HG03066 (cell line): ENCODE measurements around the gene UNC5CL.
"Not testable (repeated sequence)": the region's sequence is repeated elsewhere in the genome, so short reads cannot be mapped to it uniquely, and the experiment has no call there.

ENCODE experiments used
- ATAC-seq: cut with Tn5 transposase; IDR thresholded peaks from one replicate; pipeline ENCODE4 v1.9.1; 2021; ENCODE audit warnings: low read depth; ENCODE audit not compliant: unreplicated experiment

Gene UNC5CL

DNA sequence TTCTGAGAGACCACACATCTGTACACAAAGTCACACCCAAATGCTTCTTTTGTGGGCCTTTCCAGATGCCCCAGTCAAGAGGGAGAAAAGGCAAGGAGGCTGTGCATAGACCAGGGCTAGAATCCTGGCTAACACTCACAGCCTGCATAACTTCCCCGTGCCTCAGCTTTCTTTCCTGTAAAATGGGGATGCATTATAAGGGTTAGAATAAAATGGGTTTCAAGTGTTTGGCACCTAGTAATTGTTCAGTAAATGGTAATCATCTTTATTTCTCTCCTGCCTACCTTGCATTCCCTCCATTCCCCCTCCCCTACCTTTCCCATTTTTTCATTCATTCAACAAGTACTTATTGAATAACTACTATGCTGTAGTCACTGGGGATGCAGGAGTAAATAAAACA lies 29.4 kb downstream of the UNC5CL start:
- ATAC-seq = no peak

DNA sequence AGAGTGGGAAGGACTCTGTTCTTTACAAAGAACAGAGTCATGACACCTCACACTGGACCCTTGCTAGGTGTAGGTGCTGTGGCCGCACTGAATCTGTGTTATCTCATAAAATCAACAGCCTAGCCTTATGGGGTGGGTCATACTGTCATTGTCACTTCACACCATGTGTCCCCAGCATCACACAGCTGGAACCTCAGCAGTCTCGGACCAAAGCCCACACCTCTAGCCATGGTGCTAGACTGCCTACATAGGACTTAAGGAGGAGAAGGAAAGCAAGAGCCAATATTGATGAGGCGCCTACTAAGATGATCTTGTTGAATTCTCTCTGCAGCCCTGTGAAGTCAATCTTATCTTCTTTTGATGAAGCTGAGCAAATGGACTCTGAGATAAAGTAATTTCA lies 31.0 kb downstream of the UNC5CL start:
- no peak for ATAC-seq

DNA sequence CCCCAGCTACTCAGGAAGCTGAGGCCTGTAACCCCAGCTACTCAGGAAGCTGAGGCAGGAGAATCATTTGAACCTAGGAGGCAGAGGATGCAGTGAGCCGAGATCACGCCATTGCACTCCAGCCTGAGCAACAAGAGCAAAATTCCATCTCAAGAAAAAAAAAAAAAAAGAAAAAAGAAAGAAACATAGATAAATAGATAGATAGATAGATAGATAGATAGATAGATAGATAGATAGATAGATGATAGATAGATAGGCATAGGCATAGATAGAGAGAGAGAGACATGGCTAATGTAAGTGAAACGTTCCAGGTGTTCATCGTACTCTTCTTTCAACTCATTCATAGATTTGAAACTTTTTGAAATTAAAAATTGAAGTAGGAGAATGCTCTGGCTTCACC lies 32.0 kb downstream of the UNC5CL start:
- ATAC-seq = not testable (repeated sequence)

DNA sequence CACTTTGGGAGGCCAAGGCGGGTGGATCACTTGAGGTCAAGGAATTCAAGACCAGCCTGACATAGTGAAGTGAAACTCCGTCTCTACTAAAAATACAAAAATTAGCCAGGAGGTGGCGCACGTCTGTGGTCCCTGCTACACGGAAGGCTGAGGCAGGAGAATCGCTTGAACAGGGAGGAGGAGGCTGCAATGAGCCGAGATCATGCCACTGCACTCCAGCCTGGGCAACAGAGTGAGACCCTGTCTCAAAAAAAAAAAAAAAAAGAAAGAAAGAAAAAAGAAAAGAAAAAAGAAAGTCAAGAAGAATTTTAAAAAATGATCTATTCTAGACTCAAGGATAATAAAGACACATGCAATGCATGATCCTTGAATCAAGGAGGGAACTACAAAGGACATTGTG lies 32.8 kb downstream of the UNC5CL start:
- ATAC-seq = not testable (repeated sequence)

DNA sequence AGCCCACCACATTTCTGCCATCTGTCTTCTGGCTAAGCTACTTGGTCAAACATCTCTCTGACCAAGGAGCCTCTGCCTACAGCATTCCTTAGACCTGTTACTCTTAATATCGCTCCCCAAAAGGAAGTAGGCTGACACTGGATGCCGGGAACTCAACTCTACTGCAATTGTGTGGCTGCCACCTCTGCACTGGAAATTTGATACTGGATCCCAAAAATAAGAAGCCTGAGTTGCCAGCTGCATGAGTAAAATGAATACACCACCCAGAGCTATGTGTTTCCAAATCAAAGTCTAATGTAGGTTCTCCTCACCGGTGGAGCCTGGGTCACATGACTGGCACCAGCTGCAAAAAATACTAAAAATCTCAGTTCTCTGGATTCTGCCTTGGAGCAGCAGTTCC lies 36.9 kb downstream of the UNC5CL start:
- ATAC-seq = no peak

DNA sequence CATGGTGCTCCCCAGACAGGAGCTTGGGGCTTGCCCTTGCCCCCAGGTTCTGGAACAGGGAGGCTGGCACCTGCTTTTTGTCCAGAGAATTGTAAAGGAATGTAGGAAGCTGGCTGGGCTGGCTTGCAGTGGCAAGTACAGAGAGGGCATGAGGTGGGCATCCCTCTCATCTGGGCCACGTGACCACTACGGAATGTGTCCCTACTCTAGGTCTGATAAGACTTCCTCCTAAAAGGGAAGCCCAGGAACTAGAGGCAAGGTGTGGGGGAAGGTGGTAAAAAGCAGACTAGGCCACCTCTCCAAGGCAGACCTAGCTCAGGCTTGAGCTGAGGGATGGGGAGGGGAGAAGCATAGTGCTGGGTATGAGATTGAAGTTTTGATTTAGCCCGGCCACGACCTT lies 38.8 kb downstream of the UNC5CL start:
- ATAC-seq = no peak

DNA sequence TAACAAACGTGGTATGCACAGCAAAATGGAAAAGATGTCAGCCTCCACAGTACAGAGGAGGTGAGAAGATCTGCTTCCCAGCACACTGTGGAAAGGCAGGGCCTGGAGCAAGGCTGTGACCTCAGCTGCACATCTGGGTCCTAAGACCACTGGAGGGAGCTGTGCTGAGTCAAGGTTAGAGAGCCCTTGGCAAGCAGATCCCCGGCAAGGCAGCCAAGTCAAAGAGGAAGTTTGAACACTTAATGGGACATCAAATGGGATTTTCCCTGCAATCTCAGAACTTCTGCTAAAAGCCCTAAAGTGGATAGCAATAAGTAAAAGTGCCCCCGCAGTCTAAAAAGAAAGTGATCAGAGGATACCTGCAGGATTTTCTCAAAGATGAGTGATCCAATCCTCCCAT lies 39.5 kb downstream of the UNC5CL start:
- no peak for ATAC-seq

DNA sequence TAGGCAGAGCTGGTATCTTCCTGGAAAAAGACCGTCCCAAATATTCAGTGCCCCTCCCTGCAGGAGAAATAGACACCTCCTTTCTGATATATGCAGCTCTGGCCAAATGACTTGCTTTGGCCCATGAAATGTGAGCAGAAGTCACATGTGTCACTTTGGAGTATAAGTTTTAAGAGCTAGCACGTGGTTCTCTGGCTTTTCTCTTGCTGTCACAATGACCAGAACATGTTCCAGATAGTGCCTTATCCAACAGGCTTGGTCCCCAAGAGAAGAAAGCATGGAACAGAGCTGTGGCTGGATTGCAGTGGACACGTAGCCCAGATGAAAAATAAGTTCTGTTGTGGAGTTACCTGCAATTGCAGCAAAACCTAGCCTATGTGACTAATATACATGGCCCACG lies 40.4 kb downstream of the UNC5CL start:
- ATAC-seq = no peak

DNA sequence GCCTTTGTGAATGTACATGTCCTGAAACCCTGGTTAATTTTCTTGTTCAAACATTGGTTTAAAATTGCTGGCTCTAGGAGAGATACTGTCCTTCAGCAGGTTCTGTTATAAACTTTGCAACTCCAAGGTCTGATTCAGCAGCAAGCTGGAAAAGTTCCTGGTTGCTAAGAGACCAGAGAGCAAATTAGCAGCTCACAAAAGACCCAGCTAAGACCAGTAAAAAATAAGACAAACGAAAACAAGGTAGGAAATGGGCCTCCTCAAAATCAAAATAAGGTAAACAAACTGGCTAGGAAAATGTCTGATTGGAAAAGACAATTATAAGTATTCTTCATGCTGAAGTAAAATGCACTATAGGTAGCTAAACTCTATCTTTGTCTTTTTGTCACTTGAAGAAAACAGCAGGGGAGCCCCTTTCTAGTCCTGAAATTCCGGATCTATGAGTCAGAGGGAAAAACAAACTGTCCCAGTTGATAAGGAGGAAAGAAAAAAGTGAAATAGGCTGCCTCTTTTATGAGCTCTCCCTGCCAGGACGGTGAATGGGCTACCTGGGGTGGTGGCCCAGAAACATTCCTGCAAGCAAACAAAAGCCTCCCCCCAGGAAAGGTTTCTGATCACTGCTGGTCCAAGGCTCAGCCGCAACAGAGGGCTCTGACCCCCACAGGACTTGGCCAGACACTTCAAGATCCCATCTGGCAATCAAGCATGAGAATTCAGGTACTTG lies 41.6 kb downstream of the UNC5CL start:
- ATAC-seq = no peak

DNA sequence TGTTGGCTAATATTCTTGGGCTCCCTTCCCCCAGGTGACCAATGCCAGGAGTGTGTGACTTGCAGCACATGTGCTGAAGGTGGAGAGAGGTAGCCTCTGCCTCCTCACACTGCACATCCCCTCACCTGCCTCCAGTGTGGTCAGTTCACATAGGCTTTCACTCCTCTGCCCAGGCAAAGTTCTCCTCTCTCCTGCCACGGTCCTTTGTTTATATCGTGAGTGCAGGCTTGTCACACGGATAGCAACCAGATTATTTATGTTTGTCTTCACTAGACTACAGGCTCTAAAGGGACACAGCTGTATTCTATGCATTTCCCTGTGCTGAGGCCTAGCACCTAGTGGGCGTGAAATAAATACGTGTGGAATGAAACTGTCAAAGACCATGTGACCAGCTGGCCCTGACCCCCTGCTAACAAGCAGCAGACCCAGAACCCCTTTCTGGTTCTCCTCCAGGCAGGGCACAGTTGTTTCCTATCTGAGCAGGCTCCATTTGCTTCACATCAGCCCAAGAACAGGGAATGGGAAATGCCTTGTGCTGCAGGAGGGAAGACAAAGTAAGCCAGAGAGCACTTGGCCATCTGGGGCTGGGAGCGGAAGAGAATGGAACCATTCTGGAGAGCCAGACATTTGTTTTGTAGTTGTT lies 42.3 kb downstream of the UNC5CL start:
- no peak for ATAC-seq

DNA sequence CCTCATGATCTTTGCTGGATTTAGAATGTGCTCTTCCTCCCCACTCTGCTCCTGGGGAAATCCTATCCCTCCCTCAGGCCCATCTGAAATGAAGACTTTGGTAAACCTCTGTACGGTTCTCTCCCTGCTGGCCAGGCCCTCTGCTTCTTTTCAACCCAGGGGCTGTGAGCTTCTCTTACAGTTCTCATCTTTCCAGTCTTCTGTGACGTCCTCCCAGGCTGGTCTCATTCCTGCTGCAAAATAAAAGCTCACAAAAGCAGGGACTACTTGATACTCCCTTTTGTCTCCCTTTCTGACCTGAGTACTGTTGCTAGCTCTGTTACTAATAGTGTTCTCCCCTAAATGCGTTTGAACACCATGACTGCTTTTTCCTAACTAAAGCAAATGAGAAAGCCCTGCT lies 46.3 kb downstream of the UNC5CL start:
- no peak for ATAC-seq

DNA sequence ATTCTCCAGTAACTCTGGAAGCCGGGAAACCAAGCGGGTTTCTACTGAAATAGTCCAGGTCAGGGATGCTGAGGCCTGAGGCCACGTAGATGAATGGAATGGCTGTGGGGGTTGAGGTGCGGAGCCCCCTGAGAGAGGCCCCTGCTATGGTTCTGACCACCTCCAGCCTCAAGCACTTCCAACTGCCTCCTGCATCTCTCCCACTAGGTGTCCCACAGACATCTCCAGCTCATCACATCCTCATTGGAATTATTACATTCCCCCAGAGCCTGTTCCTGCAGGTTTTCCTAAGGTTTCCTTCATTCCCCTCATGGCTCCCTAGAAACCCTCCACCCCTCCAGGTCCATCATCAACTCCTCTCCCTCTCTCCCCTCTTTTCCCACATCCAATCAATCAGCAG lies 48.7 kb downstream of the UNC5CL start:
- ATAC-seq = no peak

DNA sequence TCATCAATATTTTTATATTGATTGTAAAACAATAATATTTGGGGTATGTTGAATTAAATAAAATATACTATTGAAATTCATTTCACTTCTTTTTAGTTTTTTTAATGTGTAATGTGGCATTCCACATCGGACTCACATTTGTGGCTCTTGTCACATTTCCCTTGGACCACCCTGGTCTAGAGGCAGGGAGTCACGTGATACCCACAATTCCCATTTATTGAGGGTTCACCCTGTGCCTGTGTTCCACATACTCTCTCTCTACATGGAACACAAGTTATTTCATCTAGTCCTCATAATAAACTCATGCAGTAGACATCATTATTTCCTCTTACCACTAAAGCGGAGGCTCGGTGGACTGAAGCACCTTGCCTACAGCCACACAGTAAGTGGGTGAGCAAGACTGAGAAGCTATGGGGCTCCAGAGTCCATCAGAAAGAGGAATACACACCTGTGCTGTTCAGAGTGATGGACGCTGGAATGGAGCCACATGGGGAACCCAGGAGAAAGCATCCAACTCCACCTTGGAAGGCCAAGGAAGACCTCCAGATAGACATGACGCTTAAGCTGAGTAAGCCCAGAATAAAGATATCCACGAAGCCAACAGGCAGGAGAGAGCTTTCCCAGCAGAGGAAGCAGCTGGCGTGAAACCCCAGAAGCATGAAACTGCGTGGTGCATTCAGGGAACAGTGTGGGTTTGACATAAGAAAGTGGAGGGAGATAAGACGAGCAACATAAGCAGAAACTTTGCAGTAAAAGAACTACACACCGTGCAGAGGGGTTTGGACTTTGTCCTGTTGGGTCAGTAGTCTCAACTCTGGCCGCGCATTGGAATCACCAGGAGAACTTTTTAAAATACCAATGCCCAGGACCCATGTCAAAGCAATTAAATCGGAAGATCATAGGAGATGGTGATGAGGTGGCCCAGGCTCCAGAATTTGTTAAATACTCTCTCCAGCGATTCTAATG lies 49.5 kb downstream of the UNC5CL start:
- ATAC-seq = no peak

DNA sequence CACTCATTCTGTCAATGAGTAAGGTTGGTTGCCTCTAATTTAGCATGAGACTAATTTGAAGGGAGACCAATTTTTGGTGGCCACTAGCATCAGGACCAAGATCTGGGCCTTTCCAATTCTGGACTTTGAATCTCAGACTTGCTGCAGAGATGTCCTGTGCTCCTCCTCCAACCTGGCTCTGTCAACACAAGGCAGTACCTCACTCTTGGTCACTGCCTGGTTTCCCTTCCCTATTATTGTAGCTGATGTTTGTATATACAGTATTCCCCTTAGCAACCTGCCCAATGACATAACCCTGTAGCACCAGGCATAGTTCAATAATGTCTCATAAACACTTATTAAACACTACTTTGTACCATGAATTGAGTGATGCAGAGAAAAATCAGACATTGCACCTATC lies 50.4 kb downstream of the UNC5CL start:
- ATAC-seq = no peak

DNA sequence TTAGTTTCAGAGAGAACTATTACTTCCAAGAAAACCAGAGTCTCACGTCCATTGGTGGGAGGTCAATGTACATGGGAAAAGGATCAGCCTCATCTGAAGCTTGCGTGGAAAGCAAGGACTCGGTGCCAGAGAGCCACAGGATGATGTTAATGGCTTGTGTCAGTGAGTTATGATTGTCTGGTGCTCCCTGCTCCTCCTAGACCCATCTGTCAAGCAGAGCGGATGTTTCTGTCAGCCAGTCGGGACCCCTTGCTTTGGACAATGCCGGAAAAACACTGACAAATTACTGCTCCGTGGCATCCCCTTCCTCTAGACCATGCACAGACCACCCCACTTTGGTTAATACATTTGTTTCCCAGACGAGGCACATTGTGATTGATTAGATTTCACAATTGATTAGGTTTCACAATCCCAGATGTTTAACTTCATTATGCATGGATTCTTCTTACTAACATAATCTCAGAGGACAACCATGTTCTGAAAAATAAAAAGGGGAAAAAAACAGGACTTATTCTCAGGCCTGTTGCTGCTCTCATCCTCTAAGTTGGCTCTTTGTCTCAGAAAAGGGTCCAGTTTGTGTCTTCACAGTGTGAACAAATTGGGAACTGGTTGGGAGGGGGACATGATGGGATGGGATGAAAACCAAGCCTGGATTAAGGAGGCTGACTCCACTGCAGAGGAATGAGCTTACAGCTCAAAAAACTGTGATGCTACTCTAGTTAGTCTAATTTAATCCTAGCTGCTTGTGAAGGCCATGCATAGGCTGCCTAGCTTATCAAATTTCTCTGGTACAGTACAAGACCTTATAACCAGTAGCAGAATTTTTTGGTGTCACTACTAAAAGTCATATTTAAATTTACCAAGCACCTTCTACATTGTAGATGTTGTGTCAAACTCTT lies 51.9 kb downstream of the UNC5CL start:
- ATAC-seq = no peak

DNA sequence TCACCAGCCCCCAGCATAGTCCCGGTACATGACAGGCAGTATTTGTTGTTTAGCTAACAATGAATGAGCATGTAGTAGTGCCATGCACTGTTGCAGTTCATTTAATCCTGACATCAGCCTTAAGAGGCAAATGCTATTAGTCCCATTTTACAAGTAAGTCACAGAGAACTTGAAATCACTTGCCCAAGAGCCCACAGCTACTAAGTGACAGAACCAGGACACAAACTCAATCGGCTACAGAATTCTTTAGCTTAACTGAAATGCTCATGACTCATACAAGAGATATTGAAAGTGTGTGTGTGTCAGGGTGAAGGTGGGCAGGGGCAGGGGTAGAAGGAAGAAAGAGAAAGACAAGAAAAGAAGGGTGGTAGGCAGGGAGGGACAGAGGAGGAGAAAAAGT lies 52.7 kb downstream of the UNC5CL start:
- no peak for ATAC-seq

DNA sequence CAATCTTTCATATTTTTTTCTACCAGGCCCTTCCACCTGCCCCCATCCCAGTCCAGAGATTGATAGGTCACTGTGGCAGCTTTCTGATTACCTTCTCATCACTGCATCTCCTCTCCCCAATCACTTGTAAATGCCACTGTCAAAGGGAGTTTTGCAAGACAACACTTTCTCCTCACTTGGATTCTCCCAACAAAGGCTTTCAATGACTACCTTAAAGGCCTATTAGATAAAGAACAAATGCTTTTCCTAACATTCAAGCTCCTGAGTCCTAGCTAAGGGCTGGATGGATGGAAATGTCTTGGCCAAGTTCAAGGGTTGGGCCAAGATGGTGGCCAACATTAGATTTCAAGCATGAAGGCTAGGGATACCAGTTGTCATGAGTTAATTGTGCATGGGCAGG lies 55.3 kb downstream of the UNC5CL start:
- ATAC-seq = no peak

DNA sequence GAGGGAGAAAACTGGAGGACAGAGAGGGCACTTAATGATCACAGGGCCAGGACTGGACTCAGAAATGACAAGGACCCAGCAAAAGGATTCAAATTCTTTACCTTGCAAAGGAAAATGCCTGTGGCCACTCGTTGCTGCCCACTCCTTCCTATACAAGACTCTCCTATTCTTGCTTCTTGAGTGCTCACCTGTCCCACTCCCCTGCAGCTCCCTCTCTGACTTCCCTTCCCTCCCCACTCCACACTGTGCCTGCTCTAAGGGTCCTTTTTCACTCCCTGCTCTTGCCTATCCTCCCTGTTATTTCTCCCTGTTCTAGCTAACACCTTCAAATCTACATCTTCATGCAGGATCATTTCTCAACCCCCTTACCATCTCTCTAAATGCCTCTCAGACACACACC lies 56.1 kb downstream of the UNC5CL start:
- no peak for ATAC-seq

DNA sequence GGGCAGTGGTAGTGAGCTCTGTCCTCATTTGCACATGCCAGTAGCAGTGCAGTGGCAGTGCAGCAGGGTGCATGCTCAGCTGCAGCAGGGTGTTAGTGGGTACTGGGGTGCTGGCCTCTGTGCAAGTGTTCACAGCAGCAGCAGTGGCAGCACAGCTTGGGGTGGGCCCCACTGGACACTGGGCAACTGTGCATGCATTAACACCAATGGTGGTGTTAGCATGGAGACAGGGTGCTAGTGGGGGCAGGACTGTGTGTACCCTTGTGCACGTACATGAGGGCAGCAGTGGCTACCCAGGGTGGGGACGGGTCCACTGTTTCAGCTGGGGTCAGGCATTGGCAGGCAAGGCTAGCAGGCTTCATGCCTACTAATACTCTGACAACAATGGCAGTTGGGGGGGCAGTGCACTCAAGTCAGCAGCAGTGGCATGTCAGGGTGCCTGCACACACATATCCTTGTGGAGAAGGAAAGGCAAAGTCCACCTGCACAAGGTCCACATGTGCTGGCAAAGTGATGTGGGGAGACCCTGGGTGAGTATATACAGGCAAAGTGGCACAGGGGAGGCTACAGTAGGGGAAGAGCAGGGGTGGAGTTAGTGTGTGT lies 60.2 kb downstream of the UNC5CL start:
- ATAC-seq = no peak

DNA sequence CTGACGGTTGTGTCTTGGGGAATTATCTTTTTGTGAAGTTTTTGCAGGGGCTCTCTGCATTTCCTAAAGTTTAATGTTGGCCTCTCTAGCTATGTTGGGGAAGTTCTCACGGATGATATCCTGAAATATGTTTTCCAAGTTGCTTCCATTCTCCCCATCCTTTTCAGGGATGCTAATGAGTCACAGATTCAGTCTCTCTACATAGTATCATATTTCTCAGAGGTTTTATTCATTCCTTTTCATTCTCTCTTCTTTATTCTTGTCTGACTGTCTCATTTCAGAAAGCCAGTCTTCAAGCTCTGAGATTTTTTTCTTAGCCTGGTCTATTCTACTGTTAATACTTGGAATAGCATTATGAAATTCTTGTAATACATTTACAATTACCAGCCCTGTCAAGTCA lies 61.3 kb downstream of the UNC5CL start:
- ATAC-seq = no peak
